ENCODE data around the gene PPP2R3A. TPM values are rescaled to one million over a fixed set of nuclear protein-coding genes. Genes with fewer than 3 reads are reported as not detected.
"Not testable (repeated sequence)": the region's sequence is repeated elsewhere in the genome, so short reads cannot be mapped to it uniquely, and the experiment has no call there.

The PPP2R3A gene
- total RNA-seq, 1 experiment from 2014 or later, result 1.1 TPM

- no TSS peak for BruUV-seq (replicated peaks)
- no peak for DNase-seq (ENCODE audit: low spot score)
- ChIA-PET CTCF (no interaction called here), POLR2A (ENCODE audit: low non-redundant PET) (interaction anchor here (0.5 kb wide), 1 partner anchor 98 kb away, joined by 10 read pairs; no protein-coding TSS in a partner anchor)
- no peak overlapping the region for H3K27ac ChIP-seq (ENCODE audit: low read depth, low read length, poor library complexity, severe bottlenecking)
- no peak for TF ChIP-seq EZH2 (IDR thresholded peaks at IDR 0.05; ENCODE audit: borderline replicate concordance, low read depth, low read length, poor library complexity, severe bottlenecking)
- no peak for TF ChIP-seq CTCF (conservative IDR thresholded peaks at IDR 0.05; ENCODE audit: low read depth, low read length)
- no peak overlapping the region for H3K4me3 ChIP-seq (ENCODE audit: low read depth, low read length, poor library complexity, severe bottlenecking)
- H3K27me3 ChIP-seq (replicated peaks; ENCODE audit: insufficient read depth, low read depth, low read length, poor library complexity), result no peaks in the 10 kb centered on the region
- no peaks in the 10 kb centered on the region for H3K4me1 ChIP-seq (ENCODE audit: insufficient read depth, low read length, poor library complexity, severe bottlenecking)
- no peaks in the 10 kb centered on the region for H3K36me3 ChIP-seq (ENCODE audit: insufficient read depth, low read length, poor library complexity, severe bottlenecking)
- intact Hi-C loops (cut with micrococcal nuclease; ENCODE audit: unreplicated experiment), result no loop called here
- no peaks in the 10 kb centered on the region for H3K9me3 ChIP-seq (ENCODE audit: low read depth, low read length, poor library complexity, severe bottlenecking)
Measured at GRCh38 chr3:136110481-136110880, 145.0 kb downstream of the PPP2R3A start.

- no peaks in the 10 kb centered on the region for H3K36me3 ChIP-seq (ENCODE audit: insufficient read depth, low read length, poor library complexity, severe bottlenecking)
- no peak for DNase-seq (ENCODE audit: low spot score)
- H3K27me3 ChIP-seq (replicated peaks; ENCODE audit: insufficient read depth, low read depth, low read length, poor library complexity), result no peaks in the 10 kb centered on the region
- no peaks in the 10 kb centered on the region for H3K9me3 ChIP-seq (ENCODE audit: low read depth, low read length, poor library complexity, severe bottlenecking)
- H3K27ac ChIP-seq (ENCODE audit: low read depth, low read length, poor library complexity, severe bottlenecking), result no peak overlapping the region
- H3K4me3 ChIP-seq (ENCODE audit: low read depth, low read length, poor library complexity, severe bottlenecking), result no peak overlapping the region
- intact Hi-C loops (cut with micrococcal nuclease; ENCODE audit: unreplicated experiment), result no loop called here
- TF ChIP-seq CTCF (conservative IDR thresholded peaks at IDR 0.05; ENCODE audit: low read depth, low read length) (no peak), EZH2 (IDR thresholded peaks at IDR 0.05; ENCODE audit: borderline replicate concordance, low read depth, low read length, poor library complexity, severe bottlenecking) (no peak)
- no TSS peak for BruUV-seq (replicated peaks)
- ChIA-PET POLR2A (ENCODE audit: low non-redundant PET) (no interaction called here), CTCF (no interaction called here)
- no peaks in the 10 kb centered on the region for H3K4me1 ChIP-seq (ENCODE audit: insufficient read depth, low read length, poor library complexity, severe bottlenecking)
Measured at GRCh38 chr3:136114421-136114820, 148.9 kb downstream of the PPP2R3A start.

GRCh38 chr3:136119332-136119731 is 153.8 kb downstream of the PPP2R3A start:
- CTCF ChIA-PET; POLR2A ChIA-PET (ENCODE audit: low non-redundant PET); H3K36me3 ChIP-seq (ENCODE audit: insufficient read depth, low read length, poor library complexity, severe bottlenecking); H3K4me1 ChIP-seq (ENCODE audit: insufficient read depth, low read length, poor library complexity, severe bottlenecking); DNase-seq (ENCODE audit: low spot score); H3K27ac ChIP-seq (ENCODE audit: low read depth, low read length, poor library complexity, severe bottlenecking); intact Hi-C loops (cut with micrococcal nuclease; ENCODE audit: unreplicated experiment); H3K9me3 ChIP-seq (ENCODE audit: low read depth, low read length, poor library complexity, severe bottlenecking); H3K4me3 ChIP-seq (ENCODE audit: low read depth, low read length, poor library complexity, severe bottlenecking); H3K27me3 ChIP-seq (replicated peaks; ENCODE audit: insufficient read depth, low read depth, low read length, poor library complexity); BruUV-seq (replicated peaks): not testable (repeated sequence)

- H3K27ac ChIP-seq (ENCODE audit: low read depth, low read length, poor library complexity, severe bottlenecking); CTCF ChIA-PET; POLR2A ChIA-PET (ENCODE audit: low non-redundant PET); H3K36me3 ChIP-seq (ENCODE audit: insufficient read depth, low read length, poor library complexity, severe bottlenecking); DNase-seq (ENCODE audit: low spot score); BruUV-seq (replicated peaks); H3K4me3 ChIP-seq (ENCODE audit: low read depth, low read length, poor library complexity, severe bottlenecking); H3K27me3 ChIP-seq (replicated peaks; ENCODE audit: insufficient read depth, low read depth, low read length, poor library complexity); H3K9me3 ChIP-seq (ENCODE audit: low read depth, low read length, poor library complexity, severe bottlenecking); intact Hi-C loops (cut with micrococcal nuclease; ENCODE audit: unreplicated experiment); H3K4me1 ChIP-seq (ENCODE audit: insufficient read depth, low read length, poor library complexity, severe bottlenecking): not testable (repeated sequence)
Measured at GRCh38 chr3:136119783-136120182, 154.3 kb downstream of the PPP2R3A start.

Data from A673 (cell line).